GM21576 (cell line): ENCODE data around the gene OSMR.
"Not testable (repeated sequence)": the region's sequence is repeated elsewhere in the genome, so short reads cannot be mapped to it uniquely, and the experiment has no call there.

Source experiments
- ATAC-seq: cut with Tn5 transposase; IDR thresholded peaks from one replicate; pipeline ENCODE4 v1.9.1; 2021; ENCODE audit warnings: mild to moderate bottlenecking, moderate library complexity; ENCODE audit not compliant: unreplicated experiment

The OSMR gene

DNA sequence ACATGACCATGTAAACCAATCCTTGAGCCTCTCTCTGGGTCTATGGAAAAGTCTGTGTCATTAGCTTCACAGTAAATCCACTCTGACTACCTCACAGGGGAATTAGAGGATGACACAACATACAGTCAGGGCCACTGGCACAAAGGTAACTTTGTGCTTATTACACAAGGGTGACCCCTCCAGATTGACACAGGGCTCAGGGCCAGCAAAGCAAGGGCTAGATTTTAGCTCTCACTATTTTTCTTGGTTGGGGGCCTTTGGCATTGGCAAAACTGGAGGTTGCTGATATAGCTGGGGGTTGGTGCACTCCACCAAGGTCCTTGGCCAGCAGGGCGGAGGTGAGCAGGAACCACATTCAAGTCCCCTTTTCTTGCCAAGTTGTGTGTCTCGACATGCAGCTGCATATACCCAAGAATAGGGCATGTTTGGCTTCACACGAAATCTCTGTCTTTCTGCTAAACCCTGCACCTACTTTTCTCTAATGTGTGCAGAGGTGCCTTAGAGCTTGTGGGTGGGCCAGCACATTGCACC is 15.2 kb upstream of the OSMR start:
- ATAC-seq, result no peak

DNA sequence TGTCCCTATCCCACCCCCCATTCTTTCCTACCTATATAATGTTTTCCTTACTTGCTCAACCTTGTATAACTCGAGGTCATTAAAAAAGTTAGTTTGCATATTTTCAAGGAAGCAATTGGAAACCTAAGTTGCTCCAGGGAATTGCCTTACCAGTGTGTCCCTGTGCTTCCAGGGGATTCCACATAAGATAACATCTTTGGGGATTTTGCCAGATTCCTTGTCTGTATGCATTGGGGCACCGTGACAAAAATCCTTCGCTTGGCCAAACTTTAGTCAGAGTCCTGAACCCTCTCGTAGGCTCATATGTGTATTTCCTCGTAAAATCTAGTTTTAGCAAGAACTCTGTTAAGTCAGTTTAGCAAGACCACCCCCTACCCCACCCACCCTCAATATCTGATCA is 14.7 kb upstream of the OSMR start:
- no peak for ATAC-seq

DNA sequence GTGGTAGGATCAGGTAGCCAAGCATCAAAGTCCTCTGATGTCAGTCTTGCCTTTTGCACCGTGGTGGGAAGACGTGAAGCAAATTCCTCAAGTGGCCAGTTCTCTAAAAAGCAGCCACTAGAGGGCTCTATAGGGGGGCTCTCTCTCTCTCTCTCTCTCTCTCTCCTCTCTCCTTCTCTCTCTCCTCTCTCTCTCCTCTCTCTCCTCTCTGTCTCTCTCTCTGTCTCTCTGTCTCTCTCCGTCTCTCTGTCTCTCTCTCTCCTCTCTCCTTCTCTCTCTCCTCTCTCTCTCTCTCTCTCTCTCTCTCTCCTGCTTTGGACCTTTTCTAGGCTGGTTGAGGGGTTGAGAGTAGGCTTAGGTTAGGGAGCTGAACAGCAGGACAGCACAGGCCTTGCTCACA is 13.9 kb upstream of the OSMR start:
- no peak for ATAC-seq

DNA sequence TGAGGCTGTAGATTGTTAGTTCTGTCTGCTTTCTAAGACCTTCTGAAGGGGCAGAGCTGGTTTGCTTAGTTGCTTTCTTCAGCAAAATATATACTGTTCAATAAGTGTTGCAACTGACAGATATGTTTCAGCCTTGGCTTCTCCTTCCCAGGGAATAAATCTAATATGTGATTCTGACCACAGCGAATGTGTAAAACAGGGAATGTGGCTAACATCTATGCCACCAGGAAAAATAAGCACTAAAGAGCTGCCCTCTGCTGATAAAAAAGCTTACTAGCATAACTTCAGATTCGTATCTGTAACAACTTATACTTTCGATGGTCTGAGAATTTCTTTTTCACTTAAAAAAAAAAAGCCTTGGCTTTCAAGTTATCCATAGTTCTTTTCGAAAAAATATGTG is 13.0 kb upstream of the OSMR start:
- no peak for ATAC-seq

DNA sequence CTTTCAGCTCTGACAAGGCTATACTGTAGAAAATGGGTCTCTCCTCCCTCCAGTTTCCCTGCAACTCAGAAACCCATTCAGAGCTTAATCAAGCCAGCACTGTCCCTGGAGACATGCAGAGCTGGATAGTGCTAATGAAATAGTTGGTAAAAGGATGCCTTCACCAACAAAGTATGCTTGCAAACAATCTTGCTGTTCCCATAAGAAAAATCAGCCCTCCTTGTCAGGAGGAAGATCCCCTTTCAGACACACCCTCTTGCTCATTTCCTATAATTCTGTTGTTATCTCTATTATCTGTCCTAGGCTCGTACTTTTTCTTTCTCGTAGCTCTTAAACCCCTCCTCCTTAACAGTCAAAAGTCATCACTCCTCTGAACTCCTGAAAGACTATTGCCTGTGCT is 9.9 kb upstream of the OSMR start:
- ATAC-seq, result no peak

DNA sequence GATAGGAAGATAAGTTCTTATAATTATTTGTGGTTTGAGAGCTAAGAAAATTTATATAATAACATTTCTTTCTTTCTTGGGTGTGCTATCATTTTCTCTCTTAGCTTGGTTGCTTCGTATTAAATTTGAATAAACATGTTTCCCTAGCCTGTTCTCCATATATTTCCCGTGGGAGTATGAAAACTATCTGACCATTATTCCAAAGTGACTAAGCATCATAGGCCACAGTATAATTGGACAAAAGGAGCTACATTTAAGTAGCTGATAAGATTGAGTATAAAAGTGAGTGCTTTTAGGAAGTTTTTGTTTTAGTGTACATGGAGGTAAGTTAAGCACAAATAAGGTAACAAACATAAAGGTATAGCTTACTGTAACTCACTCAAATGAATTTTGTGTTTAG is 8.4 kb upstream of the OSMR start:
- no peak for ATAC-seq

DNA sequence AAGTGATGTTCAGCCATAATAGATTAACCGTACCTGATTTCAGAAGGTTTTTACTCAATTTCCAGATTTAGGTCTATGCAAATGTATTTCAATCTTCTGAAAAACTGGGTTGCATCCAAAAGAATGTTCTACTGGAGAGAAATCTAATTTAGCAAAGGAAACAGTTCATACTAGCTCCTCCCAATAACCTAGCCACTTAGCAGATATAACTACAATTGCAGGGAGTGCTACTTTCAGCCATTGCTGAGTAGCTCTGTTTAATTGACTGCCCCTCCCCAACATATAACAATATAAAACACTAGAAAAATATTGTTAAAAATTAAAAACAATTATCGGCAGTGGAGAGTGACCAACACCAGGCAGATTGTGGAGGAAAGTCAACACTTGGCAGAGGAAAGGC is 7.9 kb upstream of the OSMR start:
- ATAC-seq, result no peak

DNA sequence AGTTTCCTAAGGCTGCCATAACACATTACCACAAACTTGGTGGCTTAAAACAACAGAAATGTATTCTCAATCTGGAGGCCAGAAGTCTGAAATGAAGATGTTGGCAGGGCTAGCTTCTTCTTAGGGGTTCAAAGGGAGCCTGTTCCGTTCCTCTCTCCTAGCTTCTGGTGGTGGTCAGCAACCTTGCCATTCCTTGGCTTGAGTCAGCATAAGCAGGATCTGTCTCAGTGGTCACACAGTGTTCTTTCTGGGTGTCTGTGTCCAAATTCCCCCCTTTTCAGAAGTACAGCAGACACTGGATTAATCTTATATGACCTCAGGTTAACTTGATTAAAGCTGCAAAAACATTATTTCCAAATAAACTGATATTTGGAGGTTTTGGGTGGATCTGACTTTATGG is 2.1 kb upstream of the OSMR start:
- no peak for ATAC-seq

DNA sequence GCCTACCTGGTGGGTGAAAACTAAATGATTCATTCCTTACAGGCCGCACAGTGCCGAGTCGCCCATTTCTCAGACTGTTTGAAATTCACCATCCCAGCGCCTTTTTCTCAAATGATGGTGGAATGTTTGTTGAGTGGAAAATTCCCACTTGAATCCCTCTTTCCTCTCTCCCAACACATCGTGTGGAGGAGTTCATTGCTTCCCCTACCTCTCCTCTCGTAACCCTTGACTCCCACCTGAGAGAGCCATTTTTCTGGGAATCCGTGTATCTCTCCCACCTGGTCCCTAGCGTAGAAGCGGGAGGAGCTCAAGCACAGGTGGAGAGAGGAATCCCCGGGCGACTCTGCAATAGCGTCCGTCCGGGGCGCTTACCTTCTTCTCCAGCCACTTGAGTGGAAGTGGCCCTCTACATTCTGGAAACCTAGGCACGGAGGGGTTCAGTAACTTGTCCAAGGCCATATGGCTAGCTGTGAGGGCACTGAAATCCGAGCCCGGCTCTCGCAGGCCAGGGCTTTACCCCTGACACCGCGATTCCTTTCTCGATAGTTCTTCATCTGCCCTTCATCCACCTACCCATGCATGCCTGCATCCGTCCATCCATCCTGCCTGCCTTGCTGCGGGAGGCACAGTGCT is 683 bp downstream of the OSMR start:
- no peak for ATAC-seq

DNA sequence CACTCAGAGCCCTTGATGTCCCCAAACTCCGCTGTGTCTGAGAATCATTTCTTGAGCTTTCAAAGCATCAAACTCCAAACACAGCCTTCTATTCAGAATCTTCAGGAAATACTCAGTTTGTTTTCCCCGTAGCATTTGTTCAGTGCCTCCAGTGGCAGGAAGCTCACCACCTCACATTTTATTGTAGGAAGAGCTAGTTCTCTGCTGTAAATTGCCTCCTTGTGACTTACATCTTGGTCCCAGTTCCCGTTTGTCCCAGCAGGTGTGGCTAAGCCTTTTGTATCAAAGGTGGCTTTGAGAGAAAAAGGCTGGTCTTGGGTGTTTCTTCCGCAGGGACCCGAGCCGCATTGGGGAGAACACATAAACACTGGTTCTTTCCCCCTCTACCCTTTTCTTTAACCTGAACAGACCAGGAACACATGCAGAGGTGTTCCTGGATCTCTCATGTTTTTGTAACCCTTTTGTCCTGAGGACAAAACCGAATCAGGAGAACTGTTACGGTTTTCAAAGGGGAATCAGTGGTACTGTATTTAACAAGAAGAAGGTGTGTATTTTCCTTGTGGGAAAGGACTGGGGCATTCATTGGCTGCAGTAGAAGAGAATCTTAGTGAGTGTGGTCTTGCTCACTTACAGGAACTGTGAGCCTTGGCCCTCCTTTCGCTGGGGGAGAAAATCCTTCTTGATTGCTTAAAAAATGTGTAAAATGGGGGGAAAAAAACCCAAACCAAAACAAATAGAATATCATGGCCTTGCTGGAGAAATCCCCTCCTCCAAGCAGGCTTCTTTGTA is 1.9 kb downstream of the OSMR start:
- ATAC-seq, result no peak

DNA sequence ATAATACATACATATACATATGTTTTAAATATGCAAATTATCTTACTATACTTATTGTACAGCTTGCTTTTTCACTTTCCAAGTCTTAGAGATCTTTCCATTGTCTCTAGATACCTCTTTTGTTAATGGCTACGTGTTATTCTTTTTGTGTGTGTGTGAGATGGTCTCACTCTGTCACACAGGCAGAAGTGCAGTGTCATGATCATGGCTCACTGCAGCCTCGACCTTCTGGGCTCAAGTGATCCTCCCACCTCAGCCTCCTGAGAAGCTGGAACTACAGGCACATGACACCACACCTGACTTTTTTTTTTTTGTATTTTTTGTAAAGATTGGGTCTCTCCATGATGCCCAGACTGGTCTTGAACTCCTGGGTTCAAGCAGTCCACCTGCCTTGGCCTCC is 2.8 kb downstream of the OSMR start:
- no peak for ATAC-seq

DNA sequence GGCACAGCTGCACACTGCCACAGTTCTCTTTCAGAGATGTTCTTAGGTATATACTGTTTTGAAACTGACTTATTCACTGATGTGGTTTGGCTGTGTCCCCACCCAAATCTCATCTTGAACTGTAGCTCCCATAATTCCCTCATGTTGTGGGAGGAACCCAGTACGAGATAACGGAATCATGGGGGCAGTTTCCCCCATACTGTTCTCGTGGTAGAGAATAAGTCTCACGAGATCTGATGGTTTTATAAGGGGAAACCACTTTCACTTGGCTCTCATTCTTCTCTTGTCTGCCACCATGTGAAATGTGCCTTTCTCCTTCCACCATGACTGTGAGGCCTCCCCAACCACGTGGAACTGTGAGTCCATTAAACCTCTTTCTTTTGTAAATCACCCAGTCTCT is 5.8 kb downstream of the OSMR start:
- ATAC-seq, result not testable (repeated sequence)

DNA sequence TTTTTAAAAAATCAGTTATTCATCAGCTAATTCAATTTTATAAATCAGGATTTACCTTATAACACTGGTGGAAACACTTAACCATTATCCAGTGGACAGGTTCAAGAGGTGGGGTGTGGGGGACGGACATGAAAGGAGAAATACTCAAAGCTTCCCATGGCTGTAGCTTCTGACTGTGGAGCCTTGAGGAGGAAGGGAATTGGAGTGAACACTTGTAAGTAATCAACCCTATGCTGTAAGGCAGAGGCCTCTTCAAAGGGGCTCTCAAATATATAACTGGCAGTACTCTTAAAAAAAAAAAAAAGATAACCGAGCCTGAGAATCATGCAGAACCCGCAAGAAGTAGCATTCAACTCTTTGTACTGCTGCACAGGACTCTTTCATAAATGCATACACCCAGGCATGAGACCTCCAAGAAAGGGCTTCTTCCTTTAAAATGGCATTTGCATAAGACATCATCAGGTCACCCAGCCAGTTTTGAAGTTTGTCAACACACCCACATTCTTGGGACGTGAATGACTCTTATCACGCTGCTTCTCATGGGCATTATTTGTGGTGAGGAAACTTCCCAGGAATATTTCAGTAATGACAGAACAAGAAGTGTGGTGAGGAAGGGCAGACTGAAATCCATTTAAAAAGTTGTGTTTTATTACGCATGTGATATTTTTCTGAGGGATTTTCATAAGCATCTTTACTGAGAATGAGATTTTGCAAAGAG is 8.1 kb downstream of the OSMR start:
- ATAC-seq, result no peak

DNA sequence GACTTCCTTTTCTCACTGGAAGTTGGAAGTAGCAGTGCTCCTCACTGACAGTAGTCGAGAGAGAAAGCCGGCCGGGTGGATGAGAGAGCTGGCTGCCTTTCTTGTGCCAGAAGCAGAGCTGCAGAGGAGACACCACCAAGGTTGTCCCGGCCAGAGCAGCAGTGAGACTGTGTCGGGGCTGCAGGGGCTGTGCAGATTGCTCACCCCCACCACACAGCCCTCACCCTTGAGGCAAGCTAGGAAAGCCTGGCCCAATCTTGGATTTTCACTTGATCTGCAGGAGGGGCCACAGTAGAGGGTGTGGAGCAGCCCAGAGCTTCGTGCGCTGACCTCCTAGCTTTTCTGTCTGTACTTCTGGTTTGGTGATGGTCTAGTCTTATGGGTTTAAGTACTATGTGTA is 9.1 kb downstream of the OSMR start:
- ATAC-seq, result no peak

DNA sequence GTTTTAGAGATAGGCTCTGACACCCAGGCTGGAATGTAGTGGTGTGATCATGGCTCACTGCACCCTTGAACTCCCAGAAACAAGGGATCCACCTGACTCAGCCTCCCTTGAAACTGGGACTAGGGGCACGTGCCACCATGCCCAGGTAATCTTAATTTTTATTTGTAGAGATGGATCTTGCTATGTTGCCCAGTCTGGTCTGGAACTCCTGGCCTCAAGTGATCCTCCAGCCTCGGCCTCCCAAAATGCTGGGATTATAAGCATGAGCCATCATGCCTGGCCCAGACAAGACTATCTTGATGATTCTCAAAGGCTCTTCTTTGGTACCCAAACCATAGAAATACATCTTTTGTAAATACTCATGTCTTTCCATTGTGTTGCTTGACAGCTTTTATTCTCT is 10.8 kb downstream of the OSMR start:
- no peak for ATAC-seq

DNA sequence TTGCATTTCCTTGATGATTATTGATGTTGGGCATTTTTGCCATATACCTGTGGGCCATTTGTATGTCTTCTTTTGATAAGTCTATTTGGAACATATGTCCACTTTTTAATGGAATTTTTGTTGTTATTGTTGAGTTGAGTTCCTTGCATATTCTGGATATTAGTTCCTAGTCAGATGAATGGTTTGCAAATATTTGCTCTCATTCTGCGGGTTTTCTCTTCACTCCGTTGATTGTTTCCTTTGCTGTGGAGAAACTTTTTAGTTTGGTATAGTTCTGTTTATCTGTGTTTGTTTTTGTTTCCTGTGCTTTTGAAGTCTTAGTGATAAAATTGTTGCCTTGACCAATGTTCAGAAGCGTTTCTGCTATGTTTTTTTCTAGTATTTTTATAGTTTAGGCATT is 13.0 kb downstream of the OSMR start:
- no peak for ATAC-seq

DNA sequence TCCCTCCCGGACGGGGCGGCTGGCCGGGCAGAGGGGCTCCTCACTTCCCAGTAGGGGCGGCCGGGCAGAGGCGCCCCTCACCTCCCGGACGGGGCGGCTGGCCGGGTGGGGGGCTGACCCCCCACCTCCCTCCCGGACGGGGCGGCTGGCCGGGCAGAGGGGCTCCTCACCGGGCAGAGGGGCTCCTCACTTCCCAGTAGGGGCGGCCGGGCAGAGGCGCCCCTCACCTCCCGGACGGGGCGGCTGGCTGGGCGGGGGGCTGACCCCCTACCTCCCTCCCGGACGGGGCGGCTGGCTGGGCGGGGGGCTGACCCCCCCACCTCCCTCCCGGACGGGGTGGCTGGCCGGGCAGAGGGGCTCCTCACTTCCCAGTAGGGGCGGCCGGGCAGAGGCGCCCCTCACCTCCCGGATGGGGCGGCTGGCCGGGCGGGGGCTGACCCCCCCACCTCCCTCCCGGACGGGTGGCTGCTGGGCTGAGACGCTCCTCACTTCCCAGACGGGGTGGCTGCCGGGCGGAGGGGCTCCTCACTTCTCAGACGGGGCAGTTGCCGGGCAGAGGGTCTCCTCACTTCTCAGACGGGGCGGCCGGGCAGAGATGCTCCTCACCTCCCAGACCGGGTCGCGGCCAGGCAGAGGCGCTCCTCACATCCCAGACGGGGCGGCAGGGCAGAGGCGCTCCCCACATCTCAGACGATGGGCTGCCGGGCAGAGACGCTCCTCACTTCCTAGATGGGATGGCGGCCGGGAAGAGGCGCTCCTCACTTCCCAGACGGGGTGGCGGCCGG is 16.4 kb downstream of the OSMR start:
- not testable (repeated sequence) for ATAC-seq

DNA sequence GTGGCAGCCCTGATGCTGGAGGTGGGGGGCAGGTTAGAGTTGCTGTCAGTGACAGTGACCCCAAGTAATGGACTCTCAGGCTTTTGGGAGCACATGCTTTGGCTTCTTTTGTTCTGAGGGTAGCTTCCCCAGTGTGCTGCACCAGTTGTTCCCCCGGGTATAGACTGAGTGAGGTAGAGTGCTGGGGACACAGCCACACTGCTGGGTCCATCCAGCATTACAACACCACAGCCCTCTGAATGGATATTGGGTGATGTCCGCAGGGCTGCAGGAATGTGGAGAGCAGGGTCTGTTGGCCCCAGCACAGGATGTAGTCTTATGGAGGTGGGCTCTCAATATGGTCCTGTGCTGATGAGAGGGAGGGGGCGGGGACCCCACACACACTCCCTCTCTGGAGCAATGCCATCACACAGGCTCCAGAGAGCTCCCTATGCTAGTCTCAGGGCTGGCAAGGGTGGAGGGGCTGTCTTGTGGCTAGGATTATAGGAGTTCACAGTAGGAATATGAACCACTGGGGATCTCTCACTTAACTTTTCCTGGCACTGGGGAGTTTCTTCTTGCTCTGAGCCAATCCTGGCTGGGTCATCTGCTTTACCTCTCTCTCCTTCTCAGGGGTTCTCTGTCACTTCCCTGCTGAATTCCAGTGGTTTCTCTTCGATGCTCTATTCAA is 20.7 kb downstream of the OSMR start:
- ATAC-seq, result no peak

DNA sequence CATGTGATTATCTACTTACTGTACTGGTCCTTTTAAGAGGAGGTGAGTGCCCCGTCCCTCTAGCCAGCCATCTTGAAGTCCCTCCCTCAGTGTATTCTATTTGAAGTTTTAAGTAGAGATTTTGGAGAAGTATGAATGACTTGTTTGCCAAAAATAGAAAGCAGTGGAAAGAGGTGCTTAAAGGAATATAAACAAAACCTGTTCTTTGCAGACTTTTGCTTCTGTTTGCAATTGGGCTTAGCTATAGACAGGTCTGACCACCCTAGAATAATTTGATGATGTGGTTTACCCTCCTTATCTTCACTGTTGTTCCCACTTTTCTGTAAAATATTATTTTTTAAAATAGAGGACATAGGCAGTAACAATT is 21.2 kb downstream of the OSMR start:
- no peak for ATAC-seq

DNA sequence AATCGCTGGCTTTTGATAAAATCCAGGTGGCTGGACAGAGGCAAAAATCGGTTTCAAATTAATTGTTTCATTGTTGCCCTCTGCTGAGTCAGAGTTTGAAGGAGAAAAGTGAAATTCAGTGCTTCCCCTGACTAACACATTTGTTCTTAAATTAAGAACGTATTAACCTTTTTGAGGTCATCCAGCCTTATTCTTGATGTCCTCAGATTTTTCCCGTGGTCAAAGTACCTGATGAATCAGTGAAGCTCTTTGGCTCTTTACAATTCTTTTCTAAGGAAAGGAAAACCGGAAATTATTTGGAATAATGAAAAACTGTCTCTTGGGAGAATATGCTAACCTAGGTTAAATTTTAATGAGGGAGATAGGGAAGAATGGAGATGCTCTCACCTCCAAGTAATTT is 21.6 kb downstream of the OSMR start:
- no peak for ATAC-seq

DNA sequence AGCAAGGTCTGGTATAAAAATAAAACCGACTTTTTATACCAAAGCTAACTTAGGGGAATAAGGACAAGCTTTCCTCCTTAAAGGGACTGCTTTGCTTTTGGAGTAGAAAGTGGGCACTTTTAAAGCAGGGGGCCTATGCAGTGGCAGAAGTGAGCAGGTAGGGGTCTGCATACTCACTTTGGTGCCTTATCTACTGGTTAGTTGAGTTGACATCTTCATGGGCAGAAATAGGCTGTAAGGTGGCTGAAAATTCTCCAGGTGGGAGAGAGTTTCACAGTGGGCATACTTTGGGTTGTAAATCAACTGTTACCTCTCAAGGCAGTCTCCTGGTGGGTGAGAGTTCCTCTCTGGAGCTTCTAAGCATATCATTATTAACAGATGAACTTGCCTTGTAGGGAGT is 24.8 kb downstream of the OSMR start:
- ATAC-seq, result no peak
